ENCODE measurements around the gene TTC7B. TPM values are rescaled to one million over a fixed set of nuclear protein-coding genes. Genes with fewer than 3 reads are reported as not detected.

The TTC7B gene
- total RNA-seq, 4 donors from 2014 or later: 35.0 to 78.7 (median 36.8) TPM

GRCh38 chr14:90671382-90672234 lies 144.6 kb downstream of the TTC7B start:
- ATAC-seq (peak; percentile 4 to 16), DNase-seq (peak; percentile 58 to 82)
- intact Hi-C loops (cut with DNase I; ENCODE audit: low total_unique reads): no loop called here
- in situ Hi-C loops (cut with MboI; ENCODE audit: low sequenced_read_pairs in 4 of 4): loop anchor here in 1 of 4 donors (10.0 kb wide), 1 partner anchor 47 kb away; no protein-coding TSS in a partner anchor
- Histone ChIP-seq H3K4me1 (peaks cover 58 to 82% of the 10 kb centered on the region in 2 donors), H3K4me3 (no peak overlapping the region), H3K27ac (peak overlapping the region; percentile 94 to 99 (median 96)), H3K36me3 (no peaks in the 10 kb centered on the region), H3K9me3 (no peaks in the 10 kb centered on the region), H3K27me3 (no peaks in the 10 kb centered on the region)
- TF ChIP-seq POLR2A (IDR thresholded peaks at IDR 0.05) (no peak), CTCF (IDR thresholded peaks at IDR 0.05 in 4 of 5, conservative IDR thresholded peaks at IDR 0.05 in 1 of 5) (no peak)

DNA sequence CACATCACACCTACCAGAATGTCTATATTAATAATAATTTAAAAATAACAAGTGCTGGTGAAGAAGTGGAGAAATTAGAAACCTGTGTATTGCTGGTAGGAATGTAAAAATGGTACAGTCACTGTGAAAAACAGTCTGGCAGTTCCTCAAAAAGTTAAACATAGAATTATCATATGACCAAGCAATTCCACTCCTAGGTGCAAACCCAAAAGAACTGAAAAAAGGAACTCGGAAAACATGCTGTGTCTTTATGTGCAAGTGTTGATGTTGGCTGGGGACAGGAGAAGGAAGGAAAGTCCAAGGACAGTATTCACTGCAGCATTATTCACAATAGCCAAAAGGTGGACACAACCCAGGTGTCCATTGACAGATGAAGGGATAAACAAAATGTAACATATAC lies 146.5 kb downstream of the TTC7B start:
- Histone ChIP-seq H3K36me3 (no peaks in the 10 kb centered on the region), H3K9me3 (no peaks in the 10 kb centered on the region), H3K27me3 (no peaks in the 10 kb centered on the region), H3K4me3 (no peak overlapping the region), H3K4me1 (peaks cover 56 to 83% of the 10 kb centered on the region in 2 donors), H3K27ac (peak overlapping the region in 3 of 4 donors; percentile 95 to 99 (median 98))
- no peak for ATAC-seq
- intact Hi-C loops (cut with DNase I; ENCODE audit: low total_unique reads): no loop called here
- TF ChIP-seq CTCF (IDR thresholded peaks at IDR 0.05 in 4 of 5, conservative IDR thresholded peaks at IDR 0.05 in 1 of 5) (no peak), POLR2A (IDR thresholded peaks at IDR 0.05) (no peak)
- in situ Hi-C loops (cut with MboI; ENCODE audit: low sequenced_read_pairs in 4 of 4): loop anchor here in 1 of 4 donors (10.0 kb wide), 1 partner anchor 45 kb away; no protein-coding TSS in a partner anchor
- DNase-seq: no peak

DNA sequence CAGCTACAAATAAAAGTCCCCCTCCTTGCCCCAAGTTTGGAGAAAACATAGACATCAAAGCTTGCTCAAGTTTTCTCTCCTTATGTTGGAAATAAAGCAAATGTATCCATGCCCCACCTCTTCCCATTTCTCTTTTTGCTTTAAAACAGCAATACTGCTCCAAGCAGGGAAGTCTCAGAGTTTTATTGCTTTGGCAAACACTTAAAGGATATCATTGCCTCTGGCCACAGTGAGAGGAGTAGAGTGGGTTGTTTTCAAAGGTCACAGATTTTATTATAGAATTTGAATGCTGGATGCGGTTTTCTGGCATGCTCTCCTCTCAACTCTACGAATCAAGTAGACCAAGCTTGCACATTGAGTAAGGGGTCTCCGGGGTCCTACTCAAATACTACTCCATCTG lies 149.7 kb downstream of the TTC7B start:
- ATAC-seq (no peak), DNase-seq (no peak)
- Histone ChIP-seq H3K27me3 (no peaks in the 10 kb centered on the region), H3K27ac (peak overlapping the region; percentile 86 to 91 (median 89)), H3K9me3 (no peaks in the 10 kb centered on the region), H3K36me3 (no peaks in the 10 kb centered on the region), H3K4me1 (peaks cover 52 to 72% of the 10 kb centered on the region in 2 donors), H3K4me3 (no peak overlapping the region)
- in situ Hi-C loops (cut with MboI; ENCODE audit: low sequenced_read_pairs in 4 of 4): no loop called here
- no peak for TF ChIP-seq POLR2A (IDR thresholded peaks at IDR 0.05)
- TF ChIP-seq CTCF (IDR thresholded peaks at IDR 0.05 in 4 of 5, conservative IDR thresholded peaks at IDR 0.05 in 1 of 5): no peak
- intact Hi-C loops (cut with DNase I; ENCODE audit: low total_unique reads): no loop called here

DNA sequence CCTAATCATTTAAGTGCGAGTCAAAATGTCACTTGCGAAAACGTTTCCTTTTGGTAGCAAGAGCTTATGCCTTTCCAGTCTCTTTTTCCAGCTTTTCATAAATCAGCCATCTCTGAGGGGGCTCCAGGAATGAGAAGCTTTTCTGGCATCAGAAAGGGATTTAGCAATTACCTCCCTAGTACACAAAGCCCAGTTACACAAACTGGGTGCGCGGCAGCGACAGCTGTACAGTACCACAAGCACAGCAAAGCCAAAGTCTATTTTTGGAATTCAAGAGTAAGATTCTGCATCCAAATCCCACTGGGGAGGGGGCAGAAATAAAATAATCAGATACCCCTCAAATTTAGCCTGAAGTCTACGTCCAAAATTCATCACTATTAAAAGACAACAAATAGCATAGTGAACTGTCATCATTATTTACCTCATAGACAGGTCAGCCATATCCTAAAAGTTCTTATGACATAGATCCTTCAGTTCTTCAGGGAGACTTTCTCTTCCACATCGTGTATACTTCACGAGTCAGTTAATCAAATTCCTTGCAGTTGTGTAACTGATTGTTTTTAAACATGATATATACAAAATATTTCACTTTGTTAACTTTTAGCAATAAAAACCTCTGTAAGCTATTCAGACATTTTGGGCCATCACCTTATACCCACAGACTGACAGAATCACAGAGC lies 150.8 kb downstream of the TTC7B start:
- Histone ChIP-seq H3K4me1 (peaks cover 41 to 62% of the 10 kb centered on the region in 2 donors), H3K4me3 (no peak overlapping the region), H3K9me3 (no peaks in the 10 kb centered on the region), H3K27me3 (no peaks in the 10 kb centered on the region), H3K27ac (peak overlapping the region; percentile 86 to 91 (median 89)), H3K36me3 (no peaks in the 10 kb centered on the region)
- DNase-seq (peak; percentile 64 to 86), ATAC-seq (peak; percentile 83 to 91)
- TF ChIP-seq POLR2A (IDR thresholded peaks at IDR 0.05): no peak
- intact Hi-C loops (cut with DNase I; ENCODE audit: low total_unique reads) (loop anchor here (1.0 kb wide), 3 partner anchors 9 to 38 kb away; no protein-coding TSS in a partner anchor), in situ Hi-C loops (cut with MboI; ENCODE audit: low sequenced_read_pairs in 4 of 4) (no loop called here)

DNA sequence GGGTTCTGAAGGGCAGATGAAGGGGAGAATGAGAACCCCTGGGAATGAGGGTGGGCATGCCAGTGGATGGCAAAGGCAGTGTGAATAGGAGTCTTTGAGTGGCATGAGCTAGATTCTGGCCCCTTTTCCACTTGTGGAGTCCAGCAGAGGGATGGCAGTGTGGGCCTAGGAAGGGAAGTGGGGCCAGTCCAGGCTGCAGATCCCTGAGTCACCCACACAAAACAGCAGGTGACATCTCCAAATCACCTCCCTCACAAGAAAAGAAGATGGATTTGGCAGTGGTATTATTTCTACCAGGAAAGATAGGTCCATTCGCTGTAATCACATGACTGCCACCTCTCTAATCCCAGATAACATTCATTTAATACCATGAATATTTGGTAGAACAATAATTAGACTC lies 151.3 kb downstream of the TTC7B start:
- Histone ChIP-seq H3K27me3 (no peaks in the 10 kb centered on the region), H3K4me1 (peaks cover 40 to 62% of the 10 kb centered on the region in 2 donors), H3K4me3 (no peak overlapping the region), H3K36me3 (no peaks in the 10 kb centered on the region), H3K27ac (peak overlapping the region; percentile 86 to 91 (median 89)), H3K9me3 (no peaks in the 10 kb centered on the region)
- TF ChIP-seq POLR2A (IDR thresholded peaks at IDR 0.05) (no peak), CTCF (IDR thresholded peaks at IDR 0.05 in 4 of 5, conservative IDR thresholded peaks at IDR 0.05 in 1 of 5) (peak in 1 of 5 experiments; percentile 15)
- intact Hi-C loops (cut with DNase I; ENCODE audit: low total_unique reads): loop anchor here (1.0 kb wide), 3 partner anchors 9 to 38 kb away; no protein-coding TSS in a partner anchor
- in situ Hi-C loops (cut with MboI; ENCODE audit: low sequenced_read_pairs in 4 of 4): no loop called here
- peak; percentile 86 to 90 for ATAC-seq
- peak; percentile 69 to 80 for DNase-seq

All from gastrocnemius medialis (tissue), 4 donors.